ENCODE results near the gene PCSK9. TPM values are rescaled to one million over a fixed set of nuclear protein-coding genes. Genes with fewer than 3 reads are reported as not detected.

PCSK9 gene
- total and polyA plus RNA-seq, 2 of the 4 experiments (the other 2 are of a cell fraction) = under 0.01 to 0.17 TPM

DNA sequence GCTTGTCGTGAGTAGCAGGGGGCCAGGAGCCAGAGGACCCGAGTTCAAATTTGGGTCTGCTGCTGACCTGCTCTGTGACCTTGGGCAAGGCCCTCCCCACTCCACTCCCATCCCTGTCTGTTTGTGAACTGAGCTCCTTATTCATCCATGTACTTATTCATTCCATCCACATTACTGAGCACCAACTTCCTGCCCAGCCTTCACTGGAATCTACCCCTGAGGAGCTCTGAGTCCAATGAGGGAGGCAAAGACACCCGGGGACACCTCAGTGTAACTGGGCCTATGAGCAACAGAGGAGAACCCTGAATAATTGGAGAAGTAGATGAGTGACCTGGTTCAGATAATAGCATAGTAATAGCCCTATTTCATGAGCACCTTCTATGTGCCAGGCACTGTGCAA, 31.7 kb upstream of the PCSK9 start:
- no peak for TF ChIP-seq NFE2L2 (IDR thresholded peaks at IDR 0.05; ENCODE audit: low read depth, low read length)
- TF ChIP-seq MAFK (IDR thresholded peaks at IDR 0.05; ENCODE audit: low read depth, low read length) = no peak
- no peak for TF ChIP-seq RAD21 (IDR thresholded peaks at IDR 0.05; ENCODE audit: low read length)
- TF ChIP-seq CEBPB (IDR thresholded peaks at IDR 0.05; ENCODE audit: low read depth, low read length) = no peak
- no peak for TF ChIP-seq CHD1 (IDR thresholded peaks at IDR 0.05; ENCODE audit: low read depth, low read length)
- TF ChIP-seq RCOR1 (IDR thresholded peaks at IDR 0.05; ENCODE audit: insufficient replicate concordance, low read length) = no peak
- TF ChIP-seq POLR2A (IDR thresholded peaks at IDR 0.05; ENCODE audit: low read depth, low read length) = no peak
- Histone ChIP-seq H3K4me3 (ENCODE audit: insufficient read depth, low read depth, low read length) (no peak overlapping the region), H4K20me1 (ENCODE audit: insufficient read depth, low read length) (no peaks in the 10 kb centered on the region), H3K79me1 (ENCODE audit: low read depth in 1 of 2, low read length in 2 of 2) (no peaks in the 10 kb centered on the region), H2AK5ac (ENCODE audit: low read depth, low read length) (peak overlapping the region; percentile 91), H3K27ac (ENCODE audit: insufficient read depth, low read length) (no peak overlapping the region), H4K5ac (ENCODE audit: low read depth, low read length) (no peak overlapping the region), H2AK9ac (replicated peaks; ENCODE audit: low read depth, low read length, poor library complexity) (peak overlapping the region; percentile 85), H3K18ac (ENCODE audit: low read depth, low read length) (no peak overlapping the region), H3K4ac (ENCODE audit: low read depth, low read length) (peak overlapping the region; percentile 41), H2BK15ac (ENCODE audit: low read depth, low read length) (no peak overlapping the region; the same call in 2 of the 3 replicates), H4K91ac (ENCODE audit: insufficient read depth, low read depth, low read length) (peak overlapping the region; percentile 53; the same call in 1 of the 2 replicates), H3K56ac (ENCODE audit: extremely low read depth, insufficient read depth, low read length) (no peak overlapping the region), H2BK5ac (ENCODE audit: low read depth, low read length, poor library complexity, severe bottlenecking) (no peak overlapping the region), H3K36me3 (ENCODE audit: control insufficient read depth, insufficient read depth, low read length) (no peaks in the 10 kb centered on the region), H3K9ac (ENCODE audit: low read depth, low read length) (no peak overlapping the region), H2BK20ac (ENCODE audit: low read depth, low read length) (peak overlapping the region; percentile 82; the same call in 1 of the 2 replicates), H2BK120ac (ENCODE audit: low read depth, low read length) (peak overlapping the region; percentile 59), H3K9me1 (ENCODE audit: insufficient read depth, low read length) (peaks cover 9% of the 10 kb centered on the region), H2AFZ (replicated peaks; ENCODE audit: low read length, poor library complexity) (peak overlapping the region; percentile 48), H3K27me3 (ENCODE audit: control insufficient read depth, insufficient read depth, low read length) (peaks cover 28% of the 10 kb centered on the region), H3K23ac (ENCODE audit: low read depth, low read length) (no peak overlapping the region; the same call in 1 of the 2 replicates), H3K14ac (replicated peaks; ENCODE audit: low read depth, low read length) (no peak overlapping the region), H3K4me1 (ENCODE audit: control insufficient read depth, insufficient read depth, low read length) (peaks cover 3% of the 10 kb centered on the region), H3K9me3 (ENCODE audit: control insufficient read depth, insufficient read depth, low read length) (peaks cover 4% of the 10 kb centered on the region; the same call in 1 of the 2 replicates), H3K4me2 (ENCODE audit: low read depth, low read length) (no peak overlapping the region), H4K8ac (ENCODE audit: low read depth in 2 of 2, low read length in 2 of 2) (peak overlapping the region in 1 of 2 experiments; percentile 45; a peak in 1 of 4 replicates)
- in situ Hi-C loops (cut with MboI; ENCODE audit: low sequenced_read_pairs) = no loop called here
- DNase-seq = peak; percentile 63
- ATAC-seq (ENCODE audit: low read depth) = peak; percentile 90
- intact Hi-C loops (cut with micrococcal nuclease) = no loop called here
- dilution Hi-C loops (cut with HindIII; ENCODE audit: low sequenced_read_pairs, unreplicated experiment) = no loop called here
- ChIA-PET POLR2A (ENCODE audit: unreplicated experiment) (no interaction called here), CTCF (interaction anchor here (0.9 to 2.5 kb wide), 3 partner anchors 13 to 62 kb away, joined by 3 to 7 read pairs (median 4); no protein-coding TSS in a partner anchor)
- WGBS, 2 experiments (ENCODE audit: extremely low coverage in 2 of 2, insufficient read length in 1 of 2) = 20% methylated on average over 2 of the region's 3 CpGs; no CpG with 5 or more reads in 1 of the 2 experiments
- no TSS peak for BruUV-seq (replicated peaks)

All from IMR-90 (cell line).